ENCODE results near the gene C22orf23. TPM values are rescaled to one million over a fixed set of nuclear protein-coding genes. Genes with fewer than 3 reads are reported as not detected.

C22orf23 gene
- total RNA-seq, 1 experiment from 2014 or later: 0.64 TPM

- no peak for DNase-seq (ENCODE audit: low spot score)
- BruUV-seq (replicated peaks): no TSS peak
- Histone ChIP-seq H3K27ac (ENCODE audit: low read depth, low read length, poor library complexity, severe bottlenecking) (no peak overlapping the region), H3K36me3 (ENCODE audit: insufficient read depth, low read length, poor library complexity, severe bottlenecking) (no peaks in the 10 kb centered on the region), H3K4me1 (ENCODE audit: insufficient read depth, low read length, poor library complexity, severe bottlenecking) (no peaks in the 10 kb centered on the region), H3K9me3 (ENCODE audit: low read depth, low read length, poor library complexity, severe bottlenecking) (no peaks in the 10 kb centered on the region), H3K27me3 (replicated peaks; ENCODE audit: insufficient read depth, low read depth, low read length, poor library complexity) (no peaks in the 10 kb centered on the region), H3K4me3 (ENCODE audit: low read depth, low read length, poor library complexity, severe bottlenecking) (no peak overlapping the region)
- ChIA-PET CTCF (no interaction called here), POLR2A (ENCODE audit: low non-redundant PET) (no interaction called here)
- no peak for TF ChIP-seq CTCF (conservative IDR thresholded peaks at IDR 0.05; ENCODE audit: low read depth, low read length)
- TF ChIP-seq EZH2 (IDR thresholded peaks at IDR 0.05; ENCODE audit: borderline replicate concordance, low read depth, low read length, poor library complexity, severe bottlenecking): no peak
- intact Hi-C loops (cut with micrococcal nuclease; ENCODE audit: unreplicated experiment): no loop called here
Observed at GRCh38 chr22:37989146-37990045, 36.0 kb upstream of the C22orf23 start.

GRCh38 chr22:37986371-37986770, 33.0 kb upstream of the C22orf23 start:
- H3K4me3 ChIP-seq (ENCODE audit: low read depth, low read length, poor library complexity, severe bottlenecking): no peak overlapping the region
- no peaks in the 10 kb centered on the region for H3K27me3 ChIP-seq (replicated peaks; ENCODE audit: insufficient read depth, low read depth, low read length, poor library complexity)
- no TSS peak for BruUV-seq (replicated peaks)
- no peak overlapping the region for H3K27ac ChIP-seq (ENCODE audit: low read depth, low read length, poor library complexity, severe bottlenecking)
- ChIA-PET POLR2A (ENCODE audit: low non-redundant PET) (no interaction called here), CTCF (no interaction called here)
- DNase-seq (ENCODE audit: low spot score): no peak
- TF ChIP-seq EZH2 (IDR thresholded peaks at IDR 0.05; ENCODE audit: borderline replicate concordance, low read depth, low read length, poor library complexity, severe bottlenecking) (no peak), CTCF (conservative IDR thresholded peaks at IDR 0.05; ENCODE audit: low read depth, low read length) (no peak)
- H3K9me3 ChIP-seq (ENCODE audit: low read depth, low read length, poor library complexity, severe bottlenecking): no peaks in the 10 kb centered on the region
- intact Hi-C loops (cut with micrococcal nuclease; ENCODE audit: unreplicated experiment): no loop called here
- H3K4me1 ChIP-seq (ENCODE audit: insufficient read depth, low read length, poor library complexity, severe bottlenecking): no peaks in the 10 kb centered on the region
- no peaks in the 10 kb centered on the region for H3K36me3 ChIP-seq (ENCODE audit: insufficient read depth, low read length, poor library complexity, severe bottlenecking)

GRCh38 chr22:37985751-37986281, 32.4 kb upstream of the C22orf23 start:
- H3K4me3 ChIP-seq (ENCODE audit: low read depth, low read length, poor library complexity, severe bottlenecking): no peak overlapping the region
- CTCF ChIA-PET: no interaction called here
- POLR2A ChIA-PET (ENCODE audit: low non-redundant PET): no interaction called here
- no peaks in the 10 kb centered on the region for H3K4me1 ChIP-seq (ENCODE audit: insufficient read depth, low read length, poor library complexity, severe bottlenecking)
- no peak for DNase-seq (ENCODE audit: low spot score)
- TF ChIP-seq CTCF (conservative IDR thresholded peaks at IDR 0.05; ENCODE audit: low read depth, low read length) (no peak), EZH2 (IDR thresholded peaks at IDR 0.05; ENCODE audit: borderline replicate concordance, low read depth, low read length, poor library complexity, severe bottlenecking) (no peak)
- H3K9me3 ChIP-seq (ENCODE audit: low read depth, low read length, poor library complexity, severe bottlenecking): no peaks in the 10 kb centered on the region
- intact Hi-C loops (cut with micrococcal nuclease; ENCODE audit: unreplicated experiment): no loop called here
- no TSS peak for BruUV-seq (replicated peaks)
- no peaks in the 10 kb centered on the region for H3K36me3 ChIP-seq (ENCODE audit: insufficient read depth, low read length, poor library complexity, severe bottlenecking)
- no peak overlapping the region for H3K27ac ChIP-seq (ENCODE audit: low read depth, low read length, poor library complexity, severe bottlenecking)
- no peaks in the 10 kb centered on the region for H3K27me3 ChIP-seq (replicated peaks; ENCODE audit: insufficient read depth, low read depth, low read length, poor library complexity)
